ENCODE results near the gene TSACC.

GRCh38 chr1:156393095-156393494 lies 54.8 kb downstream of the TSACC start:
- TF ChIP-seq, protein P1, sequence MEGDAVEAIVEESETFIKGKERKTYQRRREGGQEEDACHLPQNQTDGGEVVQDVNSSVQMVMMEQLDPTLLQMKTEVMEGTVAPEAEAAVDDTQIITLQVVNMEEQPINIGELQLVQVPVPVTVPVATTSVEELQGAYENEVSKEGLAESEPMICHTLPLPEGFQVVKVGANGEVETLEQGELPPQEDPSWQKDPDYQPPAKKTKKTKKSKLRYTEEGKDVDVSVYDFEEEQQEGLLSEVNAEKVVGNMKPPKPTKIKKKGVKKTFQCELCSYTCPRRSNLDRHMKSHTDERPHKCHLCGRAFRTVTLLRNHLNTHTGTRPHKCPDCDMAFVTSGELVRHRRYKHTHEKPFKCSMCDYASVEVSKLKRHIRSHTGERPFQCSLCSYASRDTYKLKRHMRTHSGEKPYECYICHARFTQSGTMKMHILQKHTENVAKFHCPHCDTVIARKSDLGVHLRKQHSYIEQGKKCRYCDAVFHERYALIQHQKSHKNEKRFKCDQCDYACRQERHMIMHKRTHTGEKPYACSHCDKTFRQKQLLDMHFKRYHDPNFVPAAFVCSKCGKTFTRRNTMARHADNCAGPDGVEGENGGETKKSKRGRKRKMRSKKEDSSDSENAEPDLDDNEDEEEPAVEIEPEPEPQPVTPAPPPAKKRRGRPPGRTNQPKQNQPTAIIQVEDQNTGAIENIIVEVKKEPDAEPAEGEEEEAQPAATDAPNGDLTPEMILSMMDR (IDR thresholded peaks at IDR 0.05; ENCODE audit: low read depth, low read length) = no peak
- TF ChIP-seq POLR2A (IDR thresholded peaks at IDR 0.05; ENCODE audit: extremely low read depth, insufficient read length) = no peak
- no peak for TF ChIP-seq MYC (IDR thresholded peaks at IDR 0.05; ENCODE audit: low read depth, low read length)
- TF ChIP-seq, protein P2, sequence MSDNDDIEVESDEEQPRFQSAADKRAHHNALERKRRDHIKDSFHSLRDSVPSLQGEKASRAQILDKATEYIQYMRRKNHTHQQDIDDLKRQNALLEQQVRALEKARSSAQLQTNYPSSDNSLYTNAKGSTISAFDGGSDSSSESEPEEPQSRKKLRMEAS (IDR thresholded peaks at IDR 0.05; ENCODE audit: low read depth, low read length) = no peak
